Progenitor cell of endocrine pancreas (in vitro differentiated cells): ENCODE data around the gene SPAG16. TPM values are rescaled to one million over a fixed set of nuclear protein-coding genes. Genes with fewer than 3 reads are reported as not detected.

Source experiments
- DNase-seq: peaks from one replicate; pipeline ENCODE4 v3.0.0; 2021; ENCODE audit warnings: low spot score; ENCODE audit not compliant: unreplicated experiment
- H3K27ac Mint-ChIP-seq: 2 replicates; pipeline ENCODE4 v1.8.0; 2021; ENCODE audit warnings: mild to moderate bottlenecking, moderate library complexity, mixed read lengths
- H3K27me3 Mint-ChIP-seq: 2 replicates; pipeline ENCODE4 v1.8.0; 2021; ENCODE audit warnings: mixed read lengths
- H3K36me3 Mint-ChIP-seq: 2 replicates; pipeline ENCODE4 v1.8.0; 2022; ENCODE audit warnings: mixed read lengths; ENCODE audit not compliant: insufficient read depth
- H3K4me1 Mint-ChIP-seq: 2 replicates; pipeline ENCODE4 v1.8.0; 2021; ENCODE audit warnings: low read depth, mixed read lengths
- H3K4me3 Mint-ChIP-seq: 2 replicates; pipeline ENCODE4 v1.8.0; 2021; ENCODE audit warnings: low read depth, mild to moderate bottlenecking, moderate library complexity, mixed read lengths
- H3K9me3 Mint-ChIP-seq: 2 replicates; pipeline ENCODE4 v1.8.0; 2021; ENCODE audit warnings: low read depth, mixed read lengths
- CTCF ChIP-seq: fragments of 200-600 bp; sonication (generic); IDR thresholded peaks from one replicate; pipeline ENCODE4 v1.5.0; 2021; ENCODE audit warnings: antibody characterized with exemption, mild to moderate bottlenecking; ENCODE audit not compliant: unreplicated experiment
- total RNA-seq: library from RNA; stranded (reverse); gene quantifications from 2 replicates; pipeline ENCODE4 v1.2.1, GENCODE V29; 2021

SPAG16 gene
- total RNA-seq, 1 donor from 2014 or later = 52.8 TPM

- Mint-ChIP-seq H3K4me1 (no peaks in the 10 kb centered on the region), H3K27ac (no peak overlapping the region), H3K9me3 (peaks cover 3% of the 10 kb centered on the region), H3K4me3 (no peak overlapping the region), H3K36me3 (no peaks in the 10 kb centered on the region), H3K27me3 (no peaks in the 10 kb centered on the region)
- no peak for TF ChIP-seq CTCF
- no peak for DNase-seq
Measured at GRCh38 chr2:214127170-214127569, 842.9 kb downstream of the SPAG16 start.

GRCh38 chr2:214127571-214127970 lies 843.3 kb downstream of the SPAG16 start:
- no peak for DNase-seq
- no peak overlapping the region for H3K4me3 Mint-ChIP-seq
- H3K27ac Mint-ChIP-seq = no peak overlapping the region
- no peaks in the 10 kb centered on the region for H3K4me1 Mint-ChIP-seq
- TF ChIP-seq CTCF = no peak
- no peaks in the 10 kb centered on the region for H3K36me3 Mint-ChIP-seq
- H3K9me3 Mint-ChIP-seq = peaks cover 3% of the 10 kb centered on the region
- no peaks in the 10 kb centered on the region for H3K27me3 Mint-ChIP-seq

- no peak for DNase-seq
- no peaks in the 10 kb centered on the region for H3K36me3 Mint-ChIP-seq
- H3K9me3 Mint-ChIP-seq = peaks cover 3% of the 10 kb centered on the region
- no peak overlapping the region for H3K4me3 Mint-ChIP-seq
- H3K4me1 Mint-ChIP-seq = no peaks in the 10 kb centered on the region
- H3K27ac Mint-ChIP-seq = no peak overlapping the region
- TF ChIP-seq CTCF = no peak
- H3K27me3 Mint-ChIP-seq = no peaks in the 10 kb centered on the region
Measured at GRCh38 chr2:214128040-214128439, 843.8 kb downstream of the SPAG16 start.

DNA sequence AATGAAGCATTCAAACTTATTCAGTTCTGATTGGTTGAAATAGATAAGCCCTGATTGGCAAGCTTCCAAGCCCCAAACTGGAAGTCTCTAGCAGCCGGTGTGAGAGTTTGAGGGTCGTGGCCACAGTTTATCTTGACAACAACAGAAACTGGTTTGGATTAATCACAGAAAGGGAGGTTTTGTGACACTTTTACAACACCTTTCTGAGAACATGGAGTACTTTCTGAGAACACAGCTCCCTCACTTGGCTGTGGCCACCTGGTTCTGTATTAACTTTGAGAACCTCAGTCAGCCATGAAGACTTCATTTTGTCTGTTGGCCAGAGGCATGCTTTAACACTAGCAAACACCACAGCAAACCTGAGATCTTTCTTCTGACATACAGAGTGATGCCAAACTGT lies 845.9 kb downstream of the SPAG16 start:
- no peak overlapping the region for H3K4me3 Mint-ChIP-seq
- peaks cover 3% of the 10 kb centered on the region for H3K9me3 Mint-ChIP-seq
- H3K36me3 Mint-ChIP-seq = no peaks in the 10 kb centered on the region
- no peaks in the 10 kb centered on the region for H3K27me3 Mint-ChIP-seq
- H3K4me1 Mint-ChIP-seq = no peaks in the 10 kb centered on the region
- no peak for TF ChIP-seq CTCF
- no peak for DNase-seq
- H3K27ac Mint-ChIP-seq = no peak overlapping the region

DNA sequence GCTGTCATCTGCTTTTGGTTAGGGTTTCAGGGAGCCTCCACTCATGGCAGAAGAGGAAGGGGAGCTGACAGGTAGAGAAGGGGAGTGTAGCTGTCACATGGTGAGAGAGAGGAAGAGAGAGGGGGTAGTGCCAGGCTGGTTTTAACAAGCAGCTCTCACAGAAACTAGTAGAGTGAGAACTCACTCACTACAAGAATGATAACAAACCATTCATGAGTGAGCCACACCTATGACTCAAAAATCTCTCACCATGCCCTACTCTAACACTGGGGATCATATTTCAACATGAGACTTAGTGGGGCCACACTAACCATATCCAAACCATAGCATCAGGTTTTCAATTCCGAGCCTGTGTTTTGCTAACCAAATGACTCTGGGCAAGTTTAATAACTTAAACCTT lies 851.7 kb downstream of the SPAG16 start:
- no peaks in the 10 kb centered on the region for H3K36me3 Mint-ChIP-seq
- DNase-seq = no peak
- H3K9me3 Mint-ChIP-seq = no peaks in the 10 kb centered on the region
- no peak overlapping the region for H3K4me3 Mint-ChIP-seq
- no peak overlapping the region for H3K27ac Mint-ChIP-seq
- H3K27me3 Mint-ChIP-seq = no peaks in the 10 kb centered on the region
- peaks cover 10% of the 10 kb centered on the region for H3K4me1 Mint-ChIP-seq
- no peak for TF ChIP-seq CTCF
